Measurements from ENCODE around the gene RNH1.

Gene RNH1

GRCh38 chr11:506995-507726 is at the start of gene RNH1:
TSS of gene RNH1 (minus strand) at chr11:507242. CDS start at chr11:502162, 5,080 bp downstream.
- peak; percentile 98 for DNase-seq

- DNase-seq: no peak
These were observed 49.0 kb upstream of the RNH1 start for GRCh38 chr11:555780-556661.

- DNase-seq: no peak
These were observed 48.3 kb upstream of the RNH1 start for GRCh38 chr11:555227-555779.

GRCh38 chr11:554428-555226 is 47.6 kb upstream of the RNH1 start:
- DNase-seq: peak; percentile 63

- DNase-seq: no peak
These were observed 46.9 kb upstream of the RNH1 start for GRCh38 chr11:553988-554340.

GRCh38 chr11:553083-553987 is 46.3 kb upstream of the RNH1 start:
- no peak for DNase-seq

GRCh38 chr11:551596-551995 is 44.6 kb upstream of the RNH1 start:
- no peak for DNase-seq

- DNase-seq: no peak
These were observed 44.1 kb upstream of the RNH1 start for GRCh38 chr11:551131-551530.

GRCh38 chr11:550746-551085 is 43.7 kb upstream of the RNH1 start:
- DNase-seq: no peak

- DNase-seq: no peak
These were observed 43.1 kb upstream of the RNH1 start for GRCh38 chr11:550021-550745.

- DNase-seq: no peak
These were observed 41.9 kb upstream of the RNH1 start for GRCh38 chr11:548700-549603.

GRCh38 chr11:545171-545570 is 38.1 kb upstream of the RNH1 start:
- no peak for DNase-seq

GRCh38 chr11:544817-545166 is 37.8 kb upstream of the RNH1 start:
- no peak for DNase-seq

GRCh38 chr11:541433-541885 is 34.4 kb upstream of the RNH1 start:
- no peak for DNase-seq

- no peak for DNase-seq
These were observed 33.8 kb upstream of the RNH1 start for GRCh38 chr11:540583-541432.

GRCh38 chr11:539971-540481 is 33.0 kb upstream of the RNH1 start:
- no peak for DNase-seq

- DNase-seq: no peak
These were observed 31.5 kb upstream of the RNH1 start for GRCh38 chr11:538431-539051.

GRCh38 chr11:537622-538430 is 30.8 kb upstream of the RNH1 start:
- DNase-seq: no peak
